Activated naive CD8-positive, alpha-beta T cell (primary cell): ENCODE measurements around the gene ZBTB42.

ENCODE experiments used
- H3K27ac Mint-ChIP-seq: one replicate; pipeline ENCODE4 v1.8.0; 2021; ENCODE audit warnings: mixed read lengths
- H3K27me3 Mint-ChIP-seq: one replicate; pipeline ENCODE4 v1.8.0; 2021; ENCODE audit warnings: mixed read lengths
- H3K36me3 Mint-ChIP-seq: one replicate; pipeline ENCODE4 v1.8.0; 2021; ENCODE audit warnings: mixed read lengths
- H3K4me1 Mint-ChIP-seq: one replicate; pipeline ENCODE4 v1.8.0; 2021; ENCODE audit warnings: low read depth, mixed read lengths
- H3K4me3 Mint-ChIP-seq: one replicate; pipeline ENCODE4 v1.8.0; 2021; ENCODE audit warnings: mild to moderate bottlenecking, mixed read lengths
- H3K9me3 Mint-ChIP-seq: one replicate; pipeline ENCODE4 v1.8.0; 2021; ENCODE audit warnings: low read depth, mixed read lengths

The ZBTB42 gene

GRCh38 chr14:104775073-104775489, 25.8 kb upstream of the ZBTB42 start:
- no peaks in the 10 kb centered on the region for H3K4me1 Mint-ChIP-seq

GRCh38 chr14:104776481-104776880, 24.4 kb upstream of the ZBTB42 start:
- H3K4me3 Mint-ChIP-seq: no peak overlapping the region
- no peaks in the 10 kb centered on the region for H3K9me3 Mint-ChIP-seq
- no peaks in the 10 kb centered on the region for H3K36me3 Mint-ChIP-seq
- no peak overlapping the region for H3K27ac Mint-ChIP-seq
- H3K4me1 Mint-ChIP-seq: no peaks in the 10 kb centered on the region
- H3K27me3 Mint-ChIP-seq: no peaks in the 10 kb centered on the region

More at GRCh38 chr14:104775073-104775489, 25.8 kb upstream of the ZBTB42 start:
- H3K36me3 Mint-ChIP-seq: peaks cover 2% of the 10 kb centered on the region
- no peak overlapping the region for H3K27ac Mint-ChIP-seq
- H3K4me3 Mint-ChIP-seq: no peak overlapping the region
- no peaks in the 10 kb centered on the region for H3K9me3 Mint-ChIP-seq
- H3K27me3 Mint-ChIP-seq: no peaks in the 10 kb centered on the region

- H3K9me3 Mint-ChIP-seq: no peaks in the 10 kb centered on the region
- H3K4me1 Mint-ChIP-seq: no peaks in the 10 kb centered on the region
- H3K27ac Mint-ChIP-seq: no peak overlapping the region
- no peaks in the 10 kb centered on the region for H3K36me3 Mint-ChIP-seq
- H3K4me3 Mint-ChIP-seq: no peak overlapping the region
- H3K27me3 Mint-ChIP-seq: no peaks in the 10 kb centered on the region
Observed at GRCh38 chr14:104776961-104777807, 23.7 kb upstream of the ZBTB42 start.

- Mint-ChIP-seq H3K4me1 (no peaks in the 10 kb centered on the region), H3K9me3 (no peaks in the 10 kb centered on the region), H3K4me3 (no peak overlapping the region), H3K27ac (no peak overlapping the region), H3K27me3 (no peaks in the 10 kb centered on the region), H3K36me3 (no peaks in the 10 kb centered on the region)
Observed at GRCh38 chr14:104777808-104778249, 23.1 kb upstream of the ZBTB42 start.

GRCh38 chr14:104778694-104779331, 22.1 kb upstream of the ZBTB42 start:
- Mint-ChIP-seq H3K27ac (no peak overlapping the region), H3K4me3 (no peak overlapping the region), H3K4me1 (no peaks in the 10 kb centered on the region), H3K36me3 (no peaks in the 10 kb centered on the region), H3K27me3 (no peaks in the 10 kb centered on the region), H3K9me3 (no peaks in the 10 kb centered on the region)

GRCh38 chr14:104779776-104780512, 21.0 kb upstream of the ZBTB42 start:
- Mint-ChIP-seq H3K27ac (no peak overlapping the region), H3K9me3 (no peaks in the 10 kb centered on the region), H3K4me1 (no peaks in the 10 kb centered on the region), H3K27me3 (no peaks in the 10 kb centered on the region), H3K36me3 (no peaks in the 10 kb centered on the region), H3K4me3 (no peak overlapping the region)

- no peaks in the 10 kb centered on the region for H3K27me3 Mint-ChIP-seq
- no peaks in the 10 kb centered on the region for H3K36me3 Mint-ChIP-seq
- no peak overlapping the region for H3K4me3 Mint-ChIP-seq
- H3K4me1 Mint-ChIP-seq: peaks cover 2% of the 10 kb centered on the region
- H3K9me3 Mint-ChIP-seq: no peaks in the 10 kb centered on the region
- no peak overlapping the region for H3K27ac Mint-ChIP-seq
Observed at GRCh38 chr14:104780513-104781030, 20.3 kb upstream of the ZBTB42 start.

- H3K9me3 Mint-ChIP-seq: no peaks in the 10 kb centered on the region
- no peak overlapping the region for H3K4me3 Mint-ChIP-seq
- H3K27me3 Mint-ChIP-seq: no peaks in the 10 kb centered on the region
- H3K4me1 Mint-ChIP-seq: peaks cover 5% of the 10 kb centered on the region
- no peak overlapping the region for H3K27ac Mint-ChIP-seq
- no peaks in the 10 kb centered on the region for H3K36me3 Mint-ChIP-seq
Observed at GRCh38 chr14:104781271-104782077, 19.4 kb upstream of the ZBTB42 start.

GRCh38 chr14:104782086-104782807, 18.7 kb upstream of the ZBTB42 start:
- H3K4me3 Mint-ChIP-seq: no peak overlapping the region
- no peaks in the 10 kb centered on the region for H3K27me3 Mint-ChIP-seq
- H3K27ac Mint-ChIP-seq: no peak overlapping the region
- H3K4me1 Mint-ChIP-seq: peaks cover 8% of the 10 kb centered on the region
- H3K9me3 Mint-ChIP-seq: no peaks in the 10 kb centered on the region
- H3K36me3 Mint-ChIP-seq: no peaks in the 10 kb centered on the region

GRCh38 chr14:104782808-104783139, 18.1 kb upstream of the ZBTB42 start:
- Mint-ChIP-seq H3K9me3 (no peaks in the 10 kb centered on the region), H3K27me3 (no peaks in the 10 kb centered on the region), H3K36me3 (no peaks in the 10 kb centered on the region), H3K4me3 (no peak overlapping the region), H3K4me1 (peaks cover 10% of the 10 kb centered on the region), H3K27ac (no peak overlapping the region)

GRCh38 chr14:104783484-104784217, 17.2 kb upstream of the ZBTB42 start:
- H3K27ac Mint-ChIP-seq: no peak overlapping the region
- no peaks in the 10 kb centered on the region for H3K36me3 Mint-ChIP-seq
- H3K27me3 Mint-ChIP-seq: no peaks in the 10 kb centered on the region
- H3K4me3 Mint-ChIP-seq: no peak overlapping the region
- H3K9me3 Mint-ChIP-seq: no peaks in the 10 kb centered on the region
- H3K4me1 Mint-ChIP-seq: peaks cover 11% of the 10 kb centered on the region

GRCh38 chr14:104784218-104784568, 16.7 kb upstream of the ZBTB42 start:
- H3K4me1 Mint-ChIP-seq: peaks cover 11% of the 10 kb centered on the region
- H3K27me3 Mint-ChIP-seq: no peaks in the 10 kb centered on the region
- H3K4me3 Mint-ChIP-seq: no peak overlapping the region
- no peaks in the 10 kb centered on the region for H3K36me3 Mint-ChIP-seq
- H3K27ac Mint-ChIP-seq: no peak overlapping the region
- H3K9me3 Mint-ChIP-seq: no peaks in the 10 kb centered on the region

GRCh38 chr14:104784846-104785707, 15.8 kb upstream of the ZBTB42 start:
- H3K4me1 Mint-ChIP-seq: peaks cover 11% of the 10 kb centered on the region
- H3K27ac Mint-ChIP-seq: no peak overlapping the region
- no peaks in the 10 kb centered on the region for H3K9me3 Mint-ChIP-seq
- no peaks in the 10 kb centered on the region for H3K36me3 Mint-ChIP-seq
- H3K27me3 Mint-ChIP-seq: no peaks in the 10 kb centered on the region
- H3K4me3 Mint-ChIP-seq: no peak overlapping the region
